ENCODE results near the gene MRPS5. TPM values are rescaled to one million over a fixed set of nuclear protein-coding genes. Genes with fewer than 3 reads are reported as not detected.

The MRPS5 gene
- total and polyA plus RNA-seq, 2 donors (not counting 1 experiment from before 2014, with no cell fraction given): 46.3 to 48.0 TPM

DNA sequence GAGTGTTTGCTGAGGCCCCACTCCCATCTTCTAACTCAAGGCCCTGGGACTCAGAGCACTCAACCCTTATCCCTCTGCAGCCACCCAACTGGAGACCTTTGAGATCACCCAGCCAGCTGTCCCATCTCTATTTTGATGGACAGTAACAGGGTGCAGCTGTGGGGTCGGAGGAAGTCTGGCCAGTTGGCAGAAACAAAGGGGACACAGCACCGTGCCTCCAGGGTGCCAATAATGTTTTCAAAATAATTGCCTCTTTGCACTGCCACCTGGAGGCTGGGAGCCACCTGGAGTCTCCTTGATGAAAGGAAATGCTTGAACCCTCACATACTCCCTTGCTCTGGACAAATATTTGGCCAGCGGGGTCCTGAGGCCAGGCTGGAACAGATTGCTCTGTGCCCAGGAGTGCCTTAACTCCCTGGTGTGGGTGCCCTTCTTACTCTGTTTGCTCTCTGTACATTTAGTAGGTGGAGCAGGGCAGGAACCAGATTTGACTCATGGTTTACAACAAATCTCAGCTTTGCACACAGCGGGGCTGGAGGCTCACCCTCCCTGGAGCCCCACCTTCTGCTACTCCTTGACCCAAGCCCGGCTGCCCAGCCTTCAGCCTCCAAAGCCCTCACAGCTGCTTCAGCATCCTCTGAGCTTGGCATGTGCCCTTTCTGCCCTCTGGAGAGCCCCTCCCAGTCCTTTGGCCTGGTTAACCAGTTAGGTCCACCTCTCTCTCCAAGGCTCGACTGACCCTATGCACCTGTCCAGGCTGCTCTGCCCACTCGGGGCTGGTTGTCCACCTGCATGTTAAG lies 78.9 kb downstream of the MRPS5 start:
- ChIA-PET POLR2A (no interaction called here), CTCF (no interaction called here)
- H3K27me3 ChIP-seq (replicated peaks in 1 of 4; ENCODE audit: control extremely low read depth in 1 of 4, control insufficient read depth in 3 of 4, insufficient read depth in 4 of 4, low read length in 3 of 4): peaks cover 0 to 9% (median 1%) of the 10 kb centered on the region in 4 experiments
- DNase-seq (no peak), ATAC-seq (ENCODE audit: low read depth) (no peak)
- no peaks in the 10 kb centered on the region for H3K4me1 Mint-ChIP-seq
- no peak overlapping the region for H3K4me2 ChIP-seq (replicated peaks; ENCODE audit: low read depth, low read length, poor library complexity, severe bottlenecking)
- peaks cover 9% of the 10 kb centered on the region for H3K9me3 Mint-ChIP-seq (ENCODE audit: insufficient read depth)
- H2AFZ ChIP-seq (ENCODE audit: insufficient read depth, low read depth, low read length, poor library complexity, severe bottlenecking): no peak overlapping the region
- H4K20me1 ChIP-seq (ENCODE audit: control insufficient read depth, insufficient read depth, low read length, poor library complexity, severe bottlenecking): no peaks in the 10 kb centered on the region
- H3K27me3 Mint-ChIP-seq: peaks cover 24% of the 10 kb centered on the region
- TF ChIP-seq, protein P1, sequence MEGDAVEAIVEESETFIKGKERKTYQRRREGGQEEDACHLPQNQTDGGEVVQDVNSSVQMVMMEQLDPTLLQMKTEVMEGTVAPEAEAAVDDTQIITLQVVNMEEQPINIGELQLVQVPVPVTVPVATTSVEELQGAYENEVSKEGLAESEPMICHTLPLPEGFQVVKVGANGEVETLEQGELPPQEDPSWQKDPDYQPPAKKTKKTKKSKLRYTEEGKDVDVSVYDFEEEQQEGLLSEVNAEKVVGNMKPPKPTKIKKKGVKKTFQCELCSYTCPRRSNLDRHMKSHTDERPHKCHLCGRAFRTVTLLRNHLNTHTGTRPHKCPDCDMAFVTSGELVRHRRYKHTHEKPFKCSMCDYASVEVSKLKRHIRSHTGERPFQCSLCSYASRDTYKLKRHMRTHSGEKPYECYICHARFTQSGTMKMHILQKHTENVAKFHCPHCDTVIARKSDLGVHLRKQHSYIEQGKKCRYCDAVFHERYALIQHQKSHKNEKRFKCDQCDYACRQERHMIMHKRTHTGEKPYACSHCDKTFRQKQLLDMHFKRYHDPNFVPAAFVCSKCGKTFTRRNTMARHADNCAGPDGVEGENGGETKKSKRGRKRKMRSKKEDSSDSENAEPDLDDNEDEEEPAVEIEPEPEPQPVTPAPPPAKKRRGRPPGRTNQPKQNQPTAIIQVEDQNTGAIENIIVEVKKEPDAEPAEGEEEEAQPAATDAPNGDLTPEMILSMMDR (IDR thresholded peaks at IDR 0.05): no peak
- no peak for TF ChIP-seq EZH2 (IDR thresholded peaks at IDR 0.05; ENCODE audit: borderline replicate concordance, insufficient read depth, low read depth, low read length, poor library complexity, severe bottlenecking)
- H3K27ac Mint-ChIP-seq: no peak overlapping the region
- H3K4me3 Mint-ChIP-seq: no peak overlapping the region
- H3K36me3 ChIP-seq (replicated peaks in 1 of 2; ENCODE audit: control extremely low read depth in 1 of 2, control insufficient read depth in 1 of 2, extremely low read depth in 1 of 2, insufficient read depth in 2 of 2, low read length in 1 of 2): no peaks in the 10 kb centered on the region
- no peak overlapping the region for H3K9ac ChIP-seq (ENCODE audit: low read length)
- no peaks in the 10 kb centered on the region for H3K79me2 ChIP-seq (ENCODE audit: control insufficient read depth, insufficient read depth, low read length)
- no peaks in the 10 kb centered on the region for H3K4me1 ChIP-seq (ENCODE audit: control insufficient read depth in 2 of 2, insufficient read depth in 2 of 2, low read length in 2 of 2)
- 76% methylated on average over 6 of the region's 7 CpGs for WGBS (ENCODE audit: insufficient coverage)
- no peaks in the 10 kb centered on the region for H3K9me3 ChIP-seq (ENCODE audit: control extremely low read depth in 1 of 3, control insufficient read depth in 2 of 3, insufficient read depth in 1 of 3, low read length in 2 of 3)
- H3K4me3 ChIP-seq (ENCODE audit: control extremely low read depth in 1 of 5, extremely low read depth in 1 of 5, insufficient read depth in 1 of 5, low read depth in 2 of 5, low read length in 4 of 5): no peak overlapping the region
- intact Hi-C loops (cut with micrococcal nuclease): no loop called here
- no peak overlapping the region for H3K27ac ChIP-seq (ENCODE audit: low read length in 2 of 2)

DNA sequence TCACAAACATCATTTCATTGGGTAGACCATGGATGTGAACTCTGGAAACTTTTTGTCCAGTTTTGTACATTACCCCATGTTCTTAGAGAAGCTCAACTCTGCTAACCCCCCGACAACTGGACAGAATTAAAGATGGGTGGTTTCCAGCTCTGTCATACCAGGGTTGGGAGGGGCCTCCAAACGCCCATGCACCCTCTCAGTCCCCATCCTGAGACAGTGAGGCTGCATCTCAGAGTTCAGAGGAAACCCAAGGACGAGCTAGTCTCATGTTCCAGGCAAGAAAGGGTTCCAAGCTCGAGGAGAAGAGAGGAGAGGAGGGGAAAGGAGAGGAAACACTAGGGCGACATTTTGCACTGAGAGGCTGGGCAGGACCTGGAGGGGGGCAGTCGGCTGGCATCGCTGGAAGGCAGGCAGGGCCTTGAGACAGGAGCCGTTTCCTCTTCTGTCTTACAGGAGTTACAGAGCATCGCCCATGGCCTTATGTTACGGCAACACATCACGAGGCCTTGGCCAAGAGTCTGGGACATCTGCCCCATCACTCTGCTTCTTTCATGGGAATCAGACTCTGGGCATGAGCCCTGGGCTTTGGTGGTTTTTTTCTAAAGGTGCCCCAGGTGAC lies 79.7 kb downstream of the MRPS5 start:
- Mint-ChIP-seq H3K27me3 (peaks cover 24% of the 10 kb centered on the region), H3K9me3 (ENCODE audit: insufficient read depth) (peaks cover 17% of the 10 kb centered on the region), H3K4me1 (no peaks in the 10 kb centered on the region), H3K27ac (no peak overlapping the region), H3K4me3 (no peak overlapping the region)
- no peaks in the 10 kb centered on the region for H3K4me1 ChIP-seq (ENCODE audit: control insufficient read depth in 2 of 2, insufficient read depth in 2 of 2, low read length in 2 of 2)
- H3K27ac ChIP-seq (ENCODE audit: low read length in 2 of 2): no peak overlapping the region
- no peaks in the 10 kb centered on the region for H3K79me2 ChIP-seq (ENCODE audit: control insufficient read depth, insufficient read depth, low read length)
- no peak overlapping the region for H3K9ac ChIP-seq (ENCODE audit: low read length)
- POLR2A ChIA-PET: no interaction called here
- intact Hi-C loops (cut with micrococcal nuclease): no loop called here
- H3K36me3 ChIP-seq (replicated peaks in 1 of 2; ENCODE audit: control extremely low read depth in 1 of 2, control insufficient read depth in 1 of 2, extremely low read depth in 1 of 2, insufficient read depth in 2 of 2, low read length in 1 of 2): no peaks in the 10 kb centered on the region
- H3K4me3 ChIP-seq (ENCODE audit: control extremely low read depth in 1 of 5, extremely low read depth in 1 of 5, insufficient read depth in 1 of 5, low read depth in 2 of 5, low read length in 4 of 5): no peak overlapping the region
- ATAC-seq (ENCODE audit: low read depth): no peak
- DNase-seq: no peak
- H2AFZ ChIP-seq (ENCODE audit: insufficient read depth, low read depth, low read length, poor library complexity, severe bottlenecking): no peak overlapping the region
- peaks cover 0 to 9% (median 1%) of the 10 kb centered on the region in 4 experiments for H3K27me3 ChIP-seq (replicated peaks in 1 of 4; ENCODE audit: control extremely low read depth in 1 of 4, control insufficient read depth in 3 of 4, insufficient read depth in 4 of 4, low read length in 3 of 4)
- H3K9me3 ChIP-seq (ENCODE audit: control extremely low read depth in 1 of 3, control insufficient read depth in 2 of 3, insufficient read depth in 1 of 3, low read length in 2 of 3): no peaks in the 10 kb centered on the region
- no peaks in the 10 kb centered on the region for H4K20me1 ChIP-seq (ENCODE audit: control insufficient read depth, insufficient read depth, low read length, poor library complexity, severe bottlenecking)
- 88% methylated on average over 11 of the region's 11 CpGs for WGBS (ENCODE audit: insufficient coverage)
- no peak overlapping the region for H3K4me2 ChIP-seq (replicated peaks; ENCODE audit: low read depth, low read length, poor library complexity, severe bottlenecking)
- no peak for TF ChIP-seq EZH2 (IDR thresholded peaks at IDR 0.05; ENCODE audit: borderline replicate concordance, insufficient read depth, low read depth, low read length, poor library complexity, severe bottlenecking)
- TF ChIP-seq, protein P1 (IDR thresholded peaks at IDR 0.05): no peak
- CTCF ChIA-PET: no interaction called here

All from B cell (primary cell).